Fibroblast of lung (primary cell): ENCODE results near the gene RFX5.

ENCODE experiments used
- CTCF ChIP-seq, 2 donors: IDR thresholded peaks in 1 of 2; conservative IDR thresholded peaks in 1 of 2; 1 replicate in 1 of 2; 2 replicates in 1 of 2; pipeline ENCODE4 v1.5.1; 2011 to 2012; ENCODE audit warnings: low read length in 2 of 2, control low read depth in 1 of 2, inconsistent platforms in 1 of 2, low read depth in 1 of 2, mild to moderate bottlenecking in 1 of 2
- EZH2 ChIP-seq: IDR thresholded peaks from 2 replicates; pipeline ENCODE4 v1.5.1; 2012; ENCODE audit warnings: low read length, control low read depth, mild to moderate bottlenecking; ENCODE audit errors: missing control alignments

- TF ChIP-seq CTCF (conservative IDR thresholded peaks at IDR 0.05 in 1 of 2, IDR thresholded peaks at IDR 0.05 in 1 of 2; ENCODE audit: low read depth in 1 of 2, low read length in 2 of 2) (no peak), EZH2 (no peak)
Measured at GRCh38 chr1:151346082-151346768, 827 bp downstream of the RFX5 start.
